HL-60/S4 (cell line): ENCODE results near the gene DLG4.
"Not testable (repeated sequence)": the region's sequence is repeated elsewhere in the genome, so short reads cannot be mapped to it uniquely, and the experiment has no call there.

ENCODE experiments used
- in situ Hi-C: fragments of 300-500 bp; cut with MboI; formaldehyde crosslinking; loops from 2 replicates; pipeline ENCODE4 v1.14.3; 2022; ENCODE audit warnings: low sequenced_read_pairs

Gene DLG4

GRCh38 chr17:7249830-7250229 lies 30.2 kb upstream of the DLG4 start:
- in situ Hi-C loops = no loop called here

- in situ Hi-C loops = no loop called here
Measured at GRCh38 chr17:7249214-7249613, 29.6 kb upstream of the DLG4 start.

- in situ Hi-C loops = no loop called here
Measured at GRCh38 chr17:7248796-7249195, 29.2 kb upstream of the DLG4 start.

GRCh38 chr17:7246779-7247178 lies 27.1 kb upstream of the DLG4 start:
- in situ Hi-C loops = no loop called here

DNA sequence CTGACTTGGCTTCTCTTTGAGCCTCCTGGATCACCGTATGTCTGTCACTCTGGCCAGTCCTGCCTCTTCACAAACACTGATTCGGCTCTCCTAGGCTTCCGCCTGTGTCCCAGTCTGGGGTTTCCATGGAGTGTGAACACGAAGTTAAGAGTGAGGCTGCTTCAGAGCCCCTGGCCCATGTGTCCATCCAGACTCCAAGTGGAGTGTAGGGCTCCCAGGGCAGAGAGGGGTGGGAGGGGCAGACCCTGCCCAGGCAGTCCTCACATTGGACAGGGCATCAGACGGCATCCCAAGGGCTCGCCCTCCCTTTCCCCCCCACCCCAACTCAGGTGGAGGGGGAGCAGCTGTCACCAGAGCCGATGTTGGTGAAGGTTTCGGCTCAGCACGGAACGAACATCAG lies 24.2 kb upstream of the DLG4 start:
- in situ Hi-C loops = not testable (repeated sequence)

DNA sequence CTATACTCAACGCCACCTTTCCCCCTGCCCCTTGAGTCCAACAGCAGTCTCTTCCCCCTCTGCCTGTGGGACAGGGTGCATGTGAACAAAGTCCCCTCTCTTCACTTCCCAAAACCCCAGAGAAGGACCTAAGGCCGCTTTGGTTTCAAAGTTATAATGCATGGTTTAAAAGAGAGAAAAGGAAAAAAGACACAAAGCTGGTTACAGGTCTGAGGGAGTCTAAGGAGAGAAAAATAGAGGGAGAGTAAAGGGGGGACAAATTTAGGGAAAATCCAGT lies 23.8 kb upstream of the DLG4 start:
- in situ Hi-C loops = no loop called here

GRCh38 chr17:7242717-7243452 lies 23.2 kb upstream of the DLG4 start:
- in situ Hi-C loops = no loop called here

GRCh38 chr17:7241783-7242716 lies 22.4 kb upstream of the DLG4 start, which contains the start of gene GABARAP:
Gene GABARAP, minus strand, starts transcription at chr17:7242449. Its CDS starts 119 bp downstream, at chr17:7242330.
- in situ Hi-C loops = no loop called here

DNA sequence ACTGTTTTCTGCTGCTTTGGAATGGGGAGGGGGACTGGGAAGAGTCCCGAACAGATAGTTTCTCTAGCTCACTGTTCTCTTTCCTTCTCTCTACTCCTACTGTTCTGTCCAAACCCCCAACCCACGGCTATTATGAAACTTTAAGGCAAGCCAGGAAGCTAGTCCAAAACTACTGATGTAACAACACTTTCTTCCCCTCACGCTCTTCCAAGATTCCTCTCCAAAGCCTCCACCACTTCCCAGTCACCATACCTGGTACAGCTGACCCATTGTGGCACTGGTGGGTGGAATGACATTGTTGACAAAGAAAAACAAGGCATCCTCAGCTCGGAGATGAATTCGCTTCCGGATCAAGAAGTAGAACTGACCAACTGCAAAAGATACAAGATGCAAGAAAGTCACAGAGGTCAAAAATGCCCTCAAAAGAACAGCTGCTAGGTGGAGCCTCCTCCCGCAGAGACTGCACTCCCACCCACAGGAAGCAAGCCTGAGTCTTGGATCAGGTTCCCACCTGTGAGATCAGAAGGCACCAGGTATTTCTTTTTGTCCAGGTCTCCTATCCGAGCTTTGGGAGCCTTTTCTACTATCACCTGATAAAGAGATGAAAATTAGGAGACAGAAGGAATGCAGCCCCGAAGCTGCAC lies 21.6 kb upstream of the DLG4 start:
- in situ Hi-C loops = no loop called here

DNA sequence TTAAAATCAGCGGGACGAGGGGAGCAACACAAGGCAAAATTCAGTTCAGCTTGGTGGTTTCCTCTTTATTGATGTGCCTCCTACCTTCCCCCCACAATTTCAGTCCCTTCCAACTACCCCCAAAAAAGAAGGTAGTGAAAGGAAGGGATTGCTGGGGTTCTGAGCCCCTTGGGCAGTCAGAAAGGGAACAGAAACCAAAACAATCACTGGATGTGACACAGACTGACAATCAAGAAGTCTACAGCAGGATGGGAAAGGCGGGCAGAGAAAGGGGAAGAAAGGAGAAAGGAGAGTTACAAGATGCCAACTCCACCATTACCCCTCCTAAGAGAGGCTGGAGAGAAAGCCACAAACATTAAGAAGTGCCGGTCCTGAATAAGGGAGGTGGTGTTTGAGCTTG lies 20.7 kb upstream of the DLG4 start:
- in situ Hi-C loops = no loop called here

- in situ Hi-C loops = no loop called here
Measured at GRCh38 chr17:7239091-7240027, 19.7 kb upstream of the DLG4 start, which contains the start of gene PHF23. Gene PHF23, minus strand, starts transcription at chr17:7239457. Its CDS starts 178 bp downstream, at chr17:7239279.

- in situ Hi-C loops = no loop called here
Measured at GRCh38 chr17:7238420-7239090, 18.9 kb upstream of the DLG4 start.

- in situ Hi-C loops = no loop called here
Measured at GRCh38 chr17:7237761-7238419, 18.3 kb upstream of the DLG4 start.

- in situ Hi-C loops = no loop called here
Measured at GRCh38 chr17:7237266-7237760, 17.7 kb upstream of the DLG4 start.

DNA sequence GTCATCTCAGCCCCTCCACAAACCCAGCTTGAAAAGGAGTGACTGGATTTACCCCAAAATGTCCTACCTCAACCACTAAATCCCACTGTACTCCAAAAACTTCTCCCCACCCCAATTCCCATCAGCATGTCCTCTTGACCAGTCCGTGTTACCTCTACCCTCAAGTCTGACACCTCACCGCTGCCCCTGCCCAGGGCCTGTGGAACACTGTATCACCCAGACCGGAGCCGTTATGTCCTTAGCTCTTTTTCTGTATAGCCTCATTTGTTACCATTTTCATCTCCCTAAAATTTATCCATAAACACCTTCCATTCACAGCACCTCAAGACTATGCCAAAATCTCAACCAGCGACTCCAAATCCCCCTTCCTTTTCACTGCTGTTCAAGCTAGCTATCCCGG lies 17.2 kb upstream of the DLG4 start:
- in situ Hi-C loops = no loop called here

- in situ Hi-C loops = no loop called here
Measured at GRCh38 chr17:7235693-7236665, 16.3 kb upstream of the DLG4 start.

DNA sequence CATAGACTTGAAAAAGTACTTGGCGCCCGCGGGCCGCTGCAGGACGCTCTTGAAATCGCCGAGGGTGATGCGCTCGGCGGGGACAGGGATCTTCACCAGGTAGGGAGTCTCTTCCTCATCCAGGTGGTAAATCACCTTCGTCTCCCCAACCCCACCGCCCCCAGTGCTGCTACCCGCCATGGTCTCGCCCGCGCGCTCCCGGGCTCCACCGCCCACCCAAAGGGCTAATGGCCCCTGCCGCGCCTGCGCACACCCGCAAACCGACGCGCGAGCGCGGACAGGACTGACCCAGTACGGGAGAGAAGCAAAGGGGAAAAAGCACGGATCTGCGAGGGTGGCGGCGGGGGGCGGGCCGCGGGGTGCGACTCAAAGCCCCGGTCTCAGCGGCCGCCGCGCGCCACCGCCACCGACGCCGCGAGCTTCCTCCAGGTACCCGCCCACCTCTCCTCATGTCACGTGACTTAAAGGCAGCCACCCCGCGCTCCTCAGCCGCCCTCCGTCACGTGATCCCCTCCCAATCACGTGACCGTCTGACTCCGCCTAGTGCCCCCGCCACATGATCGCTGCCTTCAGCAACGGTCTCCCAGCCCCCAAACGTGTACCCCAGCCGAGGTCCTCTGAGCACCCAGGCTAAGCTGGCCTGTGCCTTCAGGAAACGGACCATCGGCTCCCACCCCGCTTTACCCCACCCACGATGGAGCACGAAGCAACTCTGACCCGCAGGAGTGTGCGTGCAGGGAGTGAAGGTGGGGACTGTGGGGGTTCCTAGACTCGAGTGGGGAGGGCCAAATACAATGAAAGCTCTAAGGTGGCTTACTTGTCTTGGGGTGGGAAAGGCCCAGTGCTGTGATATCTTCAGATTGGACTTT lies 14.7 kb upstream of the DLG4 start, which contains the start of gene DVL2:
DVL2 (minus strand) TSS at position 435 of the 869 bp plus-strand sequence; CDS start at position 180, 255 bp downstream.
- in situ Hi-C loops = no loop called here
